Measurements from ENCODE around the gene PFDN1.

The PFDN1 gene

DNA sequence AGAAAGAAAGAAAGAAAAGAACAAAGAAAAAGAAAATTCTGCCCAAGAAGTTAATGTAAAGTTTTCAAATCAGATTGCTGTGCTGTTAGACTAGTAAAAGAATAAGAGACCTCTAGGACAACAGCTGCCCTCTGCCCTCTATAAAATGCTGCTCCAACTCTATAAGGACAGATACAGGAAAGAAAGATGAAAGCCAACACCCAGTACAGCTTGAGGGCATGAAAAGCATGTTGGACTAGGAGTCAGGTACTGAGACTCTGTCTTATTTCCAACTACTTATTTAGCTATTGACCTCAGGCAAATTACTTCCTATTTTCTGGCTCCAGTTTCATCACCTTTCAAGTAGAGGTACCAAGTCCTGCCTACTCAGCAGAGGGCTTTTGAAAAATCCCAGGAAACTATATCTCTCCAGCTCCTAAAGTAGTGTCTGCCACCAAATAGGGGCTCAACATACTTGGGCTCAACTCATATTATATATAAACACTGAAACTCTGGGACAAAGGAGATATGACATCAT lies 37.8 kb upstream of the PFDN1 start:
- TF ChIP-seq, protein P1, sequence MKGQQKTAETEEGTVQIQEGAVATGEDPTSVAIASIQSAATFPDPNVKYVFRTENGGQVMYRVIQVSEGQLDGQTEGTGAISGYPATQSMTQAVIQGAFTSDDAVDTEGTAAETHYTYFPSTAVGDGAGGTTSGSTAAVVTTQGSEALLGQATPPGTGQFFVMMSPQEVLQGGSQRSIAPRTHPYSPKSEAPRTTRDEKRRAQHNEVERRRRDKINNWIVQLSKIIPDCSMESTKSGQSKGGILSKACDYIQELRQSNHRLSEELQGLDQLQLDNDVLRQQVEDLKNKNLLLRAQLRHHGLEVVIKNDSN (IDR thresholded peaks at IDR 0.05), result no peak
- no peak for TF ChIP-seq EGR1 (IDR thresholded peaks at IDR 0.05)
- no peak for TF ChIP-seq FOXM1 (IDR thresholded peaks at IDR 0.05; ENCODE audit: borderline replicate concordance, low read depth)
- no peak for TF ChIP-seq CREB1 (IDR thresholded peaks at IDR 0.05; ENCODE audit: low read depth)
- TF ChIP-seq RAD21 (IDR thresholded peaks at IDR 0.05; ENCODE audit: low read depth), result no peak

DNA sequence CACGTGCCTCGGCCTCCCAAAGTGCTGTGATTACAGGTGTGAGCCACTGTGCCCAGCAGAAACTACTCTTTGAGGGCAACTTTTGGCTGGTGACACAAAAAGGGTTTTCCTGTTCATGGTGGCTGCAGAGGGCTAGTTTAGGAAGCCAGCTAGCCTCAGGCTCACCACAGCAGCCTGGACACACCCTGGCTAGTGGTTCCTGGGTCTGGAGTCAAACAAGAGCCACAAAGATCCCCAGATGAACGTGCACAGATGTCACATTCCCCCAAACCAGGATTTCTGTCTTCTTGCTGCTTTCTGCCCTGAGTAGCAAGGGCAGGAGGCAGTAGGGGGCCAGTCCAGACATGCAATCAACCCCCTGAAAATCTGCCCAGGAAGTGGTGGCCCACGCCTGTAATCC lies 36.7 kb upstream of the PFDN1 start:
- TF ChIP-seq, protein P2, sequence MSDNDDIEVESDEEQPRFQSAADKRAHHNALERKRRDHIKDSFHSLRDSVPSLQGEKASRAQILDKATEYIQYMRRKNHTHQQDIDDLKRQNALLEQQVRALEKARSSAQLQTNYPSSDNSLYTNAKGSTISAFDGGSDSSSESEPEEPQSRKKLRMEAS (IDR thresholded peaks at IDR 0.05), result no peak
- TF ChIP-seq, protein P3, sequence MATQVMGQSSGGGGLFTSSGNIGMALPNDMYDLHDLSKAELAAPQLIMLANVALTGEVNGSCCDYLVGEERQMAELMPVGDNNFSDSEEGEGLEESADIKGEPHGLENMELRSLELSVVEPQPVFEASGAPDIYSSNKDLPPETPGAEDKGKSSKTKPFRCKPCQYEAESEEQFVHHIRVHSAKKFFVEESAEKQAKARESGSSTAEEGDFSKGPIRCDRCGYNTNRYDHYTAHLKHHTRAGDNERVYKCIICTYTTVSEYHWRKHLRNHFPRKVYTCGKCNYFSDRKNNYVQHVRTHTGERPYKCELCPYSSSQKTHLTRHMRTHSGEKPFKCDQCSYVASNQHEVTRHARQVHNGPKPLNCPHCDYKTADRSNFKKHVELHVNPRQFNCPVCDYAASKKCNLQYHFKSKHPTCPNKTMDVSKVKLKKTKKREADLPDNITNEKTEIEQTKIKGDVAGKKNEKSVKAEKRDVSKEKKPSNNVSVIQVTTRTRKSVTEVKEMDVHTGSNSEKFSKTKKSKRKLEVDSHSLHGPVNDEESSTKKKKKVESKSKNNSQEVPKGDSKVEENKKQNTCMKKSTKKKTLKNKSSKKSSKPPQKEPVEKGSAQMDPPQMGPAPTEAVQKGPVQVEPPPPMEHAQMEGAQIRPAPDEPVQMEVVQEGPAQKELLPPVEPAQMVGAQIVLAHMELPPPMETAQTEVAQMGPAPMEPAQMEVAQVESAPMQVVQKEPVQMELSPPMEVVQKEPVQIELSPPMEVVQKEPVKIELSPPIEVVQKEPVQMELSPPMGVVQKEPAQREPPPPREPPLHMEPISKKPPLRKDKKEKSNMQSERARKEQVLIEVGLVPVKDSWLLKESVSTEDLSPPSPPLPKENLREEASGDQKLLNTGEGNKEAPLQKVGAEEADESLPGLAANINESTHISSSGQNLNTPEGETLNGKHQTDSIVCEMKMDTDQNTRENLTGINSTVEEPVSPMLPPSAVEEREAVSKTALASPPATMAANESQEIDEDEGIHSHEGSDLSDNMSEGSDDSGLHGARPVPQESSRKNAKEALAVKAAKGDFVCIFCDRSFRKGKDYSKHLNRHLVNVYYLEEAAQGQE (IDR thresholded peaks at IDR 0.05; ENCODE audit: low read depth), result no peak
- TF ChIP-seq RAD21 (IDR thresholded peaks at IDR 0.05; ENCODE audit: low read depth) (no peak), NFIC (IDR thresholded peaks at IDR 0.05) (no peak), EGR1 (IDR thresholded peaks at IDR 0.05) (no peak), TEAD4 (IDR thresholded peaks at IDR 0.05) (no peak), TCF12 (IDR thresholded peaks at IDR 0.05; ENCODE audit: low read depth) (no peak), YY1 (IDR thresholded peaks at IDR 0.05; ENCODE audit: low read depth) (no peak), CREB1 (IDR thresholded peaks at IDR 0.05; ENCODE audit: low read depth) (no peak), TAF1 (IDR thresholded peaks at IDR 0.05; ENCODE audit: low read depth) (no peak)
- TF ChIP-seq, protein P1 (IDR thresholded peaks at IDR 0.05), result no peak

DNA sequence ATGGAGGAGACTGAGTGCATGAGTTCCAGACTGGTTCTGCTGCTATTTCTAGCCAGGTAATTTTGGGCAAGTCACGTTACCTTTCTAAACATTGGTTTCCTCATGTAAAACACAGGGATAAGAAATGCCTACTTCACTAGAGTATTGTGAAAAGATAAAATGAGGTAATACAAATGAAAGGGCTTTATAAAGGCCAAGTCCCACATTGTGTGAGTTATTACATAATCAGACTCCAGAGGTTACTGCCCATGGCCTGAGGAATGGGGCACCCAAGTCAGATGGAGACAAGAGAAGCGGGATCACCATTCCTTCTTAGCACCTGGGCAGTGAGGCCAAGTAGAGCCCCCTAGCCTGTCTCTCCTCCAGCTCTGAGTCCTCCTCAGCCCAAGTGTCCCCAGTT lies 36.0 kb upstream of the PFDN1 start:
- TF ChIP-seq RAD21 (IDR thresholded peaks at IDR 0.05; ENCODE audit: low read depth) (no peak), ZBTB7A (IDR thresholded peaks at IDR 0.05; ENCODE audit: low read depth) (no peak), YY1 (IDR thresholded peaks at IDR 0.05; ENCODE audit: low read depth) (no peak), EGR1 (IDR thresholded peaks at IDR 0.05) (no peak), TEAD4 (IDR thresholded peaks at IDR 0.05) (no peak), EP300 (IDR thresholded peaks at IDR 0.05; ENCODE audit: borderline replicate concordance) (no peak), FOXM1 (IDR thresholded peaks at IDR 0.05; ENCODE audit: borderline replicate concordance, low read depth) (no peak), CEBPB (IDR thresholded peaks at IDR 0.05) (no peak), NFIC (IDR thresholded peaks at IDR 0.05) (no peak), TCF12 (IDR thresholded peaks at IDR 0.05; ENCODE audit: low read depth) (no peak), CREB1 (IDR thresholded peaks at IDR 0.05; ENCODE audit: low read depth) (no peak), TAF1 (IDR thresholded peaks at IDR 0.05; ENCODE audit: low read depth) (no peak)
- TF ChIP-seq, protein P3 (IDR thresholded peaks at IDR 0.05; ENCODE audit: low read depth), result no peak
- TF ChIP-seq, protein P1 (IDR thresholded peaks at IDR 0.05), result no peak
- TF ChIP-seq, protein P2 (IDR thresholded peaks at IDR 0.05), result no peak

DNA sequence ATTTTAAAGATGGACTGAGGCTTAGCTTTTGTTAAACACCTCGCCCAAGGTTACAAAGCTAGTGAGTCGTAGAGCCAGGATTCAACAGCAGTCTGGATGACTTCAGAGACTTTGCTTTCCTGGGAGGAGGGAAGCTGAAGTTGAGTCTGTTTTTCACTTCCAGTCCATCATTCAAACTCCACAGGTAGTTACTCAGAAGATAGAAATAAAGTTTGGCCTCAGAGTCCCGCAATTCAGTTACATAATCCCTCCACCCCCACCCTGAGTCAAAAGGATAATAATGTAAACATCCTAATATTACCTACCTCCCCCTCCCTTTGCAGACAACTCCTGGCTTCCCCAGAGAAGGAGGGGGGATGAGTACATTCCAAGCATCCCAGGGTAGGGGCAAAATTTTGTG lies 35.4 kb upstream of the PFDN1 start:
- TF ChIP-seq FOXM1 (IDR thresholded peaks at IDR 0.05; ENCODE audit: borderline replicate concordance, low read depth) (no peak), ZBTB7A (IDR thresholded peaks at IDR 0.05; ENCODE audit: low read depth) (no peak), RAD21 (IDR thresholded peaks at IDR 0.05; ENCODE audit: low read depth) (no peak), CREB1 (IDR thresholded peaks at IDR 0.05; ENCODE audit: low read depth) (no peak), EGR1 (IDR thresholded peaks at IDR 0.05) (no peak), CEBPB (IDR thresholded peaks at IDR 0.05) (no peak), TCF12 (IDR thresholded peaks at IDR 0.05; ENCODE audit: low read depth) (no peak), TAF1 (IDR thresholded peaks at IDR 0.05; ENCODE audit: low read depth) (no peak), EP300 (IDR thresholded peaks at IDR 0.05; ENCODE audit: borderline replicate concordance) (no peak), NFIC (IDR thresholded peaks at IDR 0.05) (no peak), TEAD4 (IDR thresholded peaks at IDR 0.05) (no peak), YY1 (IDR thresholded peaks at IDR 0.05; ENCODE audit: low read depth) (no peak)
- TF ChIP-seq, protein P1 (IDR thresholded peaks at IDR 0.05), result no peak
- TF ChIP-seq, protein P3 (IDR thresholded peaks at IDR 0.05; ENCODE audit: low read depth), result no peak
- TF ChIP-seq, protein P2 (IDR thresholded peaks at IDR 0.05), result no peak

All from Ishikawa (cell line).